Measurements from ENCODE around the gene TMEM47.

Gene TMEM47

GRCh38 chrX:34584781-34585180 lies 72.3 kb downstream of the TMEM47 start:
- DNase-seq, result no peak

GRCh38 chrX:34580069-34580468 lies 77.0 kb downstream of the TMEM47 start:
- DNase-seq, result no peak

GRCh38 chrX:34578237-34578636 lies 78.8 kb downstream of the TMEM47 start:
- peak in 1 of 3 donors; percentile 1 for DNase-seq
